Upper lobe of left lung (tissue), 4 donors: Measurements from ENCODE around the gene LMF2.

ENCODE experiments used
- POLR2A ChIP-seq, 4 donors: fragments of 450-650 bp; IDR thresholded peaks; one replicate each; pipeline ENCODE4 v1.5.1; 2016 to 2017; ENCODE audit warnings: antibody characterized with exemption in 4 of 4, mild to moderate bottlenecking in 2 of 4
- POLR2AphosphoS5 ChIP-seq, 2 donors: sonication (generic); formaldehyde crosslinking; IDR thresholded peaks; one replicate each; pipeline ENCODE4 v1.5.1; 2017; ENCODE audit warnings: antibody characterized with exemption in 2 of 2
- TF ChIP-seq, protein P1 (sequence below), 6 experiments: fragments of 450-650 bp in 4 of 6; fragments of 200-600 bp in 2 of 6; sonication (generic) in 2 of 6; IDR thresholded peaks; one replicate each; pipeline ENCODE4 v1.5.1; 2016 to 2019; ENCODE audit warnings: antibody characterized with exemption in 6 of 6

DNA sequence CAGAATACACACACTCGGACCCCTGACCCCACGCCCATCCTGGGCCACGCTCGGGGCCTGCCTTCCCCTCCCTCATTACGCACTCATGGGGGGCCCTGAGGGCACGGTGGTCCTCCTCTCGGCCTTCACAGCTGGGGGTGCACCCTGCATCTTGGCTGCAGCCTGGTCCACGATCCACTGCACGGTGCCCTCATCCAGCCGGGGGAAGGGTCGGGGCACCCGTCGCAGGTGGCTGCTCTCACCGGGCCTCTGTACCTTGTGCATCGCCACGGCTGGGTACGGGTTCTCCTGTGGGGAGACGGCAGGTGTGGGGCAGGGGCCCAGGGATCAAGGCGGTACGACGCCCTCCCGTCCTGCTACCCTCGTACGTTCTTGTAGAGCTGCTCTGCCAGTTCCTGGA, 43.1 kb downstream of the LMF2 start:
- TF ChIP-seq, protein P1, sequence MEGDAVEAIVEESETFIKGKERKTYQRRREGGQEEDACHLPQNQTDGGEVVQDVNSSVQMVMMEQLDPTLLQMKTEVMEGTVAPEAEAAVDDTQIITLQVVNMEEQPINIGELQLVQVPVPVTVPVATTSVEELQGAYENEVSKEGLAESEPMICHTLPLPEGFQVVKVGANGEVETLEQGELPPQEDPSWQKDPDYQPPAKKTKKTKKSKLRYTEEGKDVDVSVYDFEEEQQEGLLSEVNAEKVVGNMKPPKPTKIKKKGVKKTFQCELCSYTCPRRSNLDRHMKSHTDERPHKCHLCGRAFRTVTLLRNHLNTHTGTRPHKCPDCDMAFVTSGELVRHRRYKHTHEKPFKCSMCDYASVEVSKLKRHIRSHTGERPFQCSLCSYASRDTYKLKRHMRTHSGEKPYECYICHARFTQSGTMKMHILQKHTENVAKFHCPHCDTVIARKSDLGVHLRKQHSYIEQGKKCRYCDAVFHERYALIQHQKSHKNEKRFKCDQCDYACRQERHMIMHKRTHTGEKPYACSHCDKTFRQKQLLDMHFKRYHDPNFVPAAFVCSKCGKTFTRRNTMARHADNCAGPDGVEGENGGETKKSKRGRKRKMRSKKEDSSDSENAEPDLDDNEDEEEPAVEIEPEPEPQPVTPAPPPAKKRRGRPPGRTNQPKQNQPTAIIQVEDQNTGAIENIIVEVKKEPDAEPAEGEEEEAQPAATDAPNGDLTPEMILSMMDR (IDR thresholded peaks at IDR 0.05), result no peak
- no peak for TF ChIP-seq POLR2AphosphoS5 (IDR thresholded peaks at IDR 0.05)
- no peak for TF ChIP-seq POLR2A (IDR thresholded peaks at IDR 0.05)
